HAP-1 (cell line): ENCODE measurements around the gene CHRNG.
A peak's percentile ranks its signal among the peaks of the same experiment; 100 is the strongest.

Source experiments
- DNase-seq, 2 experiments: peaks; one replicate each; pipeline ENCODE4 v3.0.0-alpha.2; 2016 to 2020; ENCODE audit warnings: low spot score in 2 of 2
- H3K27me3 ChIP-seq: fragments of 250-450 bp; sonication (Bioruptor Pico); 2 replicates; pipeline ENCODE4 v1.5.1; 2020; ENCODE audit warnings: low read depth, mild to moderate bottlenecking, moderate library complexity
- H3K36me3 ChIP-seq: fragments of 250-450 bp; sonication (Bioruptor Pico); replicated peaks from 2 replicates; pipeline ENCODE4 v1.5.1; 2020; ENCODE audit warnings: mild to moderate bottlenecking
- H3K4me1 ChIP-seq: fragments of 250-450 bp; sonication (Bioruptor Pico); 2 replicates; pipeline ENCODE4 v1.5.1; 2020; ENCODE audit warnings: mild to moderate bottlenecking
- H3K4me3 ChIP-seq: fragments of 250-450 bp; sonication (Bioruptor Pico); 2 replicates; pipeline ENCODE4 v1.5.1; 2020; ENCODE audit warnings: mild to moderate bottlenecking, moderate library complexity
- H3K9me3 ChIP-seq: fragments of 250-450 bp; sonication (Bioruptor Pico); 2 replicates; pipeline ENCODE4 v1.5.1; 2020; ENCODE audit warnings: mild to moderate bottlenecking, moderate library complexity
- in situ Hi-C: fragments of 300-500 bp; cut with MboI; formaldehyde crosslinking; loops from 3 replicates; pipeline ENCODE4 v1.14.3; 2020; ENCODE audit warnings: low sequenced_read_pairs, inconsistent platforms, mixed read lengths

Gene CHRNG

GRCh38 chr2:232538671-232539070 is 821 bp upstream of the CHRNG start:
- in situ Hi-C loops, result no loop called here
- Histone ChIP-seq H3K36me3 (no peaks in the 10 kb centered on the region), H3K9me3 (no peaks in the 10 kb centered on the region), H3K27me3 (no peaks in the 10 kb centered on the region), H3K4me3 (no peak overlapping the region), H3K4me1 (no peaks in the 10 kb centered on the region)
- DNase-seq, result no peak

DNA sequence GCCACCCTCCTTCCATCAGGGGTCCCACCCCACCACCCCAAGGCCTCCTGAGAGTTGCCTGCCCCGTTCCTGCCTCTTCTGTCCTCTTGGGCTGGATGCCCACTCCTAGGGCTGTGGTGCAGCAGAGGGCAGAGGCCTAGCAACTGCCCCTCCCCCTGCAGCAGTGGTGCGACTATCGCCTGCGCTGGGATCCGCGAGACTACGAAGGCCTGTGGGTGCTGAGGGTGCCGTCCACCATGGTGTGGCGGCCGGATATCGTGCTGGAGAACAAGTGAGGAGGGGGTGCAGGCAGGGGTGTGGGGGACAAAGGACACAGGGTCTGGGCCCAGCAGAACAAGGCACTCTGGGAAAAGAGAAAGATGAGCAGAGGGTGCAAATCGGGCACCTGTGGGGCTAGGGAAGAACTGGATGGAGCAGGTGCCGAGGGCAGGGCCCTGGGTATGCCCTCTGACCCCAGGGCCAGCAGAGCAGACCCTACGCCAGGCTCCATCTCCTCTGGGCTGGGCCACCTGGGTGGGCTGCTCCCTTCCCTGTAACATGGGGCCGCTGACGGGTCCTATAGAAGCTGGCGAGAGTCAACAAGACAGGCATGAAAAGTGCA is 1.0 kb downstream of the CHRNG start:
- no peak for DNase-seq
- in situ Hi-C loops, result no loop called here
- H3K27me3 ChIP-seq, result no peaks in the 10 kb centered on the region
- H3K36me3 ChIP-seq, result 0 out of 2 replicates have a peak, but pooled peaks cover under 1% of the 10 kb centered on the region
- no peaks in the 10 kb centered on the region for H3K4me1 ChIP-seq
- no peaks in the 10 kb centered on the region for H3K9me3 ChIP-seq
- H3K4me3 ChIP-seq, result no peak overlapping the region

GRCh38 chr2:232541195-232541960 is 1.9 kb downstream of the CHRNG start:
- no peak for DNase-seq
- Histone ChIP-seq H3K4me1 (no peaks in the 10 kb centered on the region), H3K4me3 (no peak overlapping the region), H3K36me3 (peaks cover 3% of the 10 kb centered on the region; the same call in 1 of the 2 replicates), H3K27me3 (no peaks in the 10 kb centered on the region), H3K9me3 (no peaks in the 10 kb centered on the region)
- in situ Hi-C loops, result no loop called here

- H3K4me1 ChIP-seq, result no peaks in the 10 kb centered on the region
- no peaks in the 10 kb centered on the region for H3K9me3 ChIP-seq
- DNase-seq, result no peak
- no peak overlapping the region for H3K4me3 ChIP-seq
- no peaks in the 10 kb centered on the region for H3K27me3 ChIP-seq
- in situ Hi-C loops, result no loop called here
- H3K36me3 ChIP-seq, result peaks cover 11% of the 10 kb centered on the region
These were observed 2.6 kb downstream of the CHRNG start for GRCh38 chr2:232541961-232542714.

DNA sequence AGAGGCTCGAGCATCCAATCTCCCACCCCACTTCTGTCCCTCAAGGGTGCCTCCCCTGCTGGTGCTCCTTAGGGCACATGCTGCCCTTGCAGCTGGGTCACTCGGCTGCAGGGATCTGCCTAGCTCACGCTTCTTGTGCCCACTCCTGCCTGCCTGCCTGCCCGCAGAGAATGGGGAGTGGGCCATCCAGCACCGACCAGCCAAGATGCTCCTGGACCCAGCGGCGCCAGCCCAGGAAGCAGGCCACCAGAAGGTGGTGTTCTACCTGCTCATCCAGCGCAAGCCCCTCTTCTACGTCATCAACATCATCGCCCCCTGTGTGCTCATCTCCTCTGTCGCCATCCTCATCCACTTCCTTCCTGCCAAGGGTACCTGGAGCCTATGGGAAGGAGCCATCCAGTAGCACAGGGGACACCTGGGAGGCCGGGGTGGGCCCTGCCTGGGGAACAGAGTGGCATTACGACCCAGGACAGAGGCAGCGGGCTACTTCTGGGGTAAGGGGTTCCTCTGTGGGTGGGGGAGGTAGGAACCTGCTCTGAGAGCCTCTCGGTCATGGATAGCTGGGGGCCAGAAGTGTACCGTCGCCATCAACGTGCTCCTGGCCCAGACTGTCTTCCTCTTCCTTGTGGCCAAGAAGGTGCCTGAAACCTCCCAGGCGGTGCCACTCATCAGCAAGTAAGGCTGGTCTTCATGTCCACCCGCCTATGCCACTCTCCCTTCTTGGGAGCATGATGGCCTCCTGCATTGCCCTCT is 3.4 kb downstream of the CHRNG start:
- Histone ChIP-seq H3K27me3 (no peaks in the 10 kb centered on the region), H3K9me3 (no peaks in the 10 kb centered on the region; the same call in 1 of the 2 replicates), H3K36me3 (peaks cover 18% of the 10 kb centered on the region), H3K4me1 (no peaks in the 10 kb centered on the region), H3K4me3 (no peak overlapping the region)
- in situ Hi-C loops, result no loop called here
- no peak for DNase-seq

- no peak overlapping the region for H3K4me3 ChIP-seq
- in situ Hi-C loops, result no loop called here
- no peak for DNase-seq
- peaks cover 23% of the 10 kb centered on the region for H3K36me3 ChIP-seq
- H3K9me3 ChIP-seq, result no peaks in the 10 kb centered on the region; the same call in 1 of the 2 replicates
- no peaks in the 10 kb centered on the region for H3K4me1 ChIP-seq
- H3K27me3 ChIP-seq, result no peaks in the 10 kb centered on the region
These were observed 4.0 kb downstream of the CHRNG start for GRCh38 chr2:232543491-232543890.

DNA sequence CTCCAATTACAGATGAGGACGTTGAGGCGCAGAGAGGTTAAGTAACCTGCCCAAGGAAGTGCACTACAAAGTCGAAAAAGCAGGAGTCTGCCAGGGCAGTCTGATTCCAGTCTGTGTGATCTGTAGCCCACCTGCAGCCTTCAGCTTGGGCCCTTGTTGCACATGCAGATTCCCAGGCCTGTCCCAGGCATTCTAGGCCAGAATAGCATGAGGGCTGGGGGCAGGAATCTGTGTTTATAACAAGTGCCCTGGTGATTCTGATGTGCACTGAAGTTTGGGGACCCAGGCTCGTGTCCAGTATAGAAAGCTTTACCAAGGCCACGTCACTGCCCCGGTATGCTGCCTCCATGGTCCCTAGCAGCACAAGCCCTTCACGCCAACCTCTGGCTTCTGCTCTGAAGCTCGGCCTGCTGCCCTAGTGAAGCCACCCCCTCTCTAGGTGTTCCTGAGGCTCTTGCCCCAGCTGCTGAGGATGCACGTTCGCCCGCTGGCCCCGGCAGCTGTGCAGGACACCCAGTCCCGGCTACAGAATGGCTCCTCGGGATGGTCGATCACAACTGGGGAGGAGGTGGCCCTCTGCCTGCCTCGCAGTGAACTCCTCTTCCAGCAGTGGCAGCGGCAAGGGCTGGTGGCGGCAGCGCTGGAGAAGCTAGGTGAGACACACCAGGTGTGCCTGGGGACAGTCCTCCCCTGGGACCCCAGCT is 4.6 kb downstream of the CHRNG start:
- H3K27me3 ChIP-seq, result no peaks in the 10 kb centered on the region
- H3K36me3 ChIP-seq, result peaks cover 23% of the 10 kb centered on the region
- H3K4me1 ChIP-seq, result no peaks in the 10 kb centered on the region
- in situ Hi-C loops, result no loop called here
- no peak overlapping the region for H3K4me3 ChIP-seq
- no peak for DNase-seq
- no peaks in the 10 kb centered on the region; the same call in 1 of the 2 replicates for H3K9me3 ChIP-seq

- no peaks in the 10 kb centered on the region for H3K27me3 ChIP-seq
- peaks cover 25% of the 10 kb centered on the region for H3K36me3 ChIP-seq
- in situ Hi-C loops, result no loop called here
- no peaks in the 10 kb centered on the region; the same call in 1 of the 2 replicates for H3K9me3 ChIP-seq
- peaks cover 1% of the 10 kb centered on the region; the same call in 1 of the 2 replicates for H3K4me1 ChIP-seq
- H3K4me3 ChIP-seq, result no peak overlapping the region
- DNase-seq, result no peak
These were observed 5.2 kb downstream of the CHRNG start for GRCh38 chr2:232544674-232545073.

DNA sequence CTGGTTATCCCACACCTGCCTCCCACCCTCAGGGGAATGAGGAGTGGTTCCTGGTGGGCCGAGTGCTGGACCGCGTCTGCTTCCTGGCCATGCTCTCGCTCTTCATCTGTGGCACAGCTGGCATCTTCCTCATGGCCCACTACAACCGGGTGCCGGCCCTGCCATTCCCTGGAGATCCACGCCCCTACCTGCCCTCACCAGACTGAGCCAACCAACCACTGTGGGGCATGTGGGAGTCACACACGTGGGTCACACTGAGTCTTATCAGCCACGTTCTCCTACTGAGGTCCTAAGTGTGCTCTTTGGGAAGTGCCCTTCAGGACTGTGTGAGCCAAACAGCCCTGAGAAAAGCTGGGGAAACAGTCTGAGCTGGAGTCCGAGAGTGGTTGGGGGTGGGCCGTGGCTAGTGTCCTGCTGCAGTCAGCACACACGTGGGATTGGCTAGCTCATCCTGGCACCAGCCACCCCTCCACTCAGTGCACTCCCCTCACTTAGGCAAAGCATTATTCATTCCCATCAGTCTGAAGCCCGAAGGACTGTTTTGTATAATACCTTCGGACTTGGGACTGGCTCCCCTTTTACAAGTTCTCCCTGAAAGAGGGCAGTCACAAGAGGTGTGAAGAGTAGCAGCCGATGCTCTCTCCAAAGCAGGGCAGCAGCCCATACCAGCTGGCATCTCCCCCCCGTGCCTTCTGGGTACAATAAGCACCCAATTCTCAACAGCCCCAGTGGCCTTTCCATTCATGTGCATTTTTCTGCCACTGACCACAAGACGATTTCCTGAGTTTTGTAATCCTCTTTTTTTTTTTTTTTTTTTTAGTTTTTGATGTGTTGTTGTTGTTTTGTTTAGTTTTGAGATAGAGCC is 6.3 kb downstream of the CHRNG start:
- Histone ChIP-seq H3K4me3 (no peak overlapping the region), H3K27me3 (no peaks in the 10 kb centered on the region), H3K4me1 (peaks cover 4% of the 10 kb centered on the region; the same call in 1 of the 2 replicates), H3K36me3 (peaks cover 25% of the 10 kb centered on the region), H3K9me3 (no peaks in the 10 kb centered on the region; the same call in 1 of the 2 replicates)
- DNase-seq, result no peak
- in situ Hi-C loops, result no loop called here

DNA sequence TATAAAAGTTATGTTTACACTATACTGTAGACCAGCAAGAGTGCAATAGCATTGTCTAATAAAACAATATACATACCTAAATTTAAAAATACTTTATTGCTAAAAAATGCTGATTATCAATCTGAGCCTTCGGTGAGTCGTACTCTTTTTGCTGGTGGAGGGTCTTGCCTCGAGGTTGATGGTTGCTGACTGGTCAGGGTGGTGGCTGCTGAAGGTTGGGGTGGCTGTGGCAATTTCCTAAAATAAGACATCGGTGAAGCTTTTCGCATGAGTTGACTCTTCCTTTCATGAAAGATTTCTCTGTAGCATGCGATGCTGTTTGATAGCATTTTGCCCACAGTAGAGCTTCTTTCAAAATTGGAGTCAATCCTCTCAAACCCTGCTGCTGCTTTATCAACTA is 8.5 kb downstream of the CHRNG start:
- H3K36me3 ChIP-seq, result peaks cover 25% of the 10 kb centered on the region
- peaks cover 11% of the 10 kb centered on the region for H3K4me1 ChIP-seq

GRCh38 chr2:232549655-232550353 is 10.3 kb downstream of the CHRNG start:
- Histone ChIP-seq H3K27me3 (no peaks in the 10 kb centered on the region), H3K4me1 (peaks cover 11% of the 10 kb centered on the region), H3K9me3 (peaks cover 3% of the 10 kb centered on the region; the same call in 1 of the 2 replicates), H3K4me3 (peak overlapping the region; percentile 93), H3K36me3 (peaks cover 28% of the 10 kb centered on the region)
- in situ Hi-C loops, result no loop called here
- no peak for DNase-seq

More for the DNA sequence above, 8.5 kb downstream of the CHRNG start:
- peaks cover 3% of the 10 kb centered on the region; the same call in 1 of the 2 replicates for H3K9me3 ChIP-seq
- no peaks in the 10 kb centered on the region for H3K27me3 ChIP-seq
- DNase-seq, result no peak
- H3K4me3 ChIP-seq, result no peak overlapping the region
- in situ Hi-C loops, result no loop called here
